Hepatocyte (in vitro differentiated cells): ENCODE data around the gene SLC12A7. TPM values are rescaled to one million over a fixed set of nuclear protein-coding genes. Genes with fewer than 3 reads are reported as not detected.

Source experiments
- DNase-seq: peaks from one replicate; pipeline ENCODE4 v3.0.0-alpha.2; 2016; ENCODE audit warnings: low spot score
- H2AFZ ChIP-seq: fragments of 200-600 bp; sonication (generic); 2 replicates; pipeline ENCODE4 v1.6.0; 2016; ENCODE audit warnings: antibody characterized with exemption, mild to moderate bottlenecking
- H3K27ac ChIP-seq: fragments of 200-600 bp; sonication (generic); 2 replicates; pipeline ENCODE4 v1.5.1; 2016; ENCODE audit warnings: mild to moderate bottlenecking
- H3K27me3 ChIP-seq: fragments of 200-600 bp; sonication (generic); 2 replicates; pipeline ENCODE4 v1.6.1; 2016
- H3K36me3 ChIP-seq: fragments of 200-600 bp; sonication (generic); replicated peaks from 2 replicates; pipeline ENCODE4 v1.5.1; 2016; ENCODE audit warnings: low read depth; ENCODE audit not compliant: insufficient read depth
- H3K4me1 ChIP-seq: fragments of 200-600 bp; sonication (generic); 2 replicates; pipeline ENCODE4 v1.5.1; 2016; ENCODE audit warnings: mild to moderate bottlenecking, moderate library complexity; ENCODE audit not compliant: insufficient read depth
- H3K4me2 ChIP-seq: fragments of 200-600 bp; sonication (generic); 2 replicates; pipeline ENCODE4 v1.6.0; 2016
- H3K4me3 ChIP-seq: fragments of 200-600 bp; sonication (generic); 2 replicates; pipeline ENCODE4 v1.5.1; 2016; ENCODE audit warnings: mild to moderate bottlenecking
- H3K79me2 ChIP-seq: fragments of 200-600 bp; sonication (generic); 2 replicates; pipeline ENCODE4 v1.6.0; 2017; ENCODE audit warnings: mild to moderate bottlenecking
- H3K9me2 ChIP-seq: fragments of 200-600 bp; sonication (generic); replicated peaks from 2 replicates; pipeline ENCODE4 v1.6.0; 2017; ENCODE audit warnings: mild to moderate bottlenecking; ENCODE audit not compliant: insufficient read depth
- H3K9me3 ChIP-seq: fragments of 200-600 bp; sonication (generic); 2 replicates; pipeline ENCODE4 v1.5.1; 2016; ENCODE audit warnings: low read depth, mild to moderate bottlenecking
- H4K20me1 ChIP-seq: fragments of 200-600 bp; sonication (generic); 2 replicates; pipeline ENCODE4 v1.6.0; 2016; ENCODE audit warnings: mild to moderate bottlenecking; ENCODE audit not compliant: insufficient read depth, poor library complexity, severe bottlenecking
- EZH2 ChIP-seq: fragments of 200-600 bp; sonication (generic); IDR thresholded peaks from 2 replicates; pipeline ENCODE4 v1.6.1; 2016; ENCODE audit warnings: antibody characterized with exemption, mild to moderate bottlenecking, borderline replicate concordance
- EZH2phosphoT487 ChIP-seq: fragments of 200-600 bp; sonication (generic); IDR thresholded peaks from one replicate; pipeline ENCODE4 v1.6.1; 2018; ENCODE audit warnings: antibody characterized with exemption, mild to moderate bottlenecking, low read depth, moderate library complexity; ENCODE audit not compliant: unreplicated experiment, severe bottlenecking
- WGBS: methylation state at CpG from one replicate; pipeline ENCODE4 v1.1.6; 2016; ENCODE audit warnings: low lambda C conversion rate; ENCODE audit errors: missing lambda C conversion rate; 5-methylcytosine and 5-hydroxymethylcytosine counted together
- polyA plus RNA-seq: library from polyadenylated mRNA; unstranded; fragments of >200 nt; fragmentation: Nextera tagmentation; extraction: Ambion mirVana; gene quantifications from 2 replicates; pipeline ENCODE4 v1.2.1, GENCODE V29; 2016
- total RNA-seq: library from RNA; depleted of rRNA; stranded (reverse); fragments of >200 nt; gene quantifications from 2 replicates; pipeline ENCODE4 v1.2.3, GENCODE V29; 2014
- TF ChIP-seq, protein P1 (sequence below): fragments of 200-600 bp; sonication (generic); IDR thresholded peaks from 2 replicates; pipeline ENCODE4 v1.5.1; 2016; ENCODE audit warnings: antibody characterized with exemption, mild to moderate bottlenecking; ENCODE audit not compliant: poor library complexity

SLC12A7 gene
- total and polyA plus RNA-seq, 2 experiments from 2014 or later = 30.2 to 34.3 TPM

GRCh38 chr5:1007681-1008450 lies 104.0 kb downstream of the SLC12A7 start:
- H3K4me1 ChIP-seq = peaks cover 16% of the 10 kb centered on the region
- H3K27ac ChIP-seq = no peak overlapping the region
- peaks cover 26% of the 10 kb centered on the region for H3K27me3 ChIP-seq
- H3K36me3 ChIP-seq = no peaks in the 10 kb centered on the region
- DNase-seq = no peak
- no peaks in the 10 kb centered on the region for H4K20me1 ChIP-seq
- H3K4me2 ChIP-seq = no peak overlapping the region
- WGBS = 86% methylated on average over 18 of the region's 23 CpGs
- H3K9me3 ChIP-seq = no peaks in the 10 kb centered on the region
- no peaks in the 10 kb centered on the region for H3K79me2 ChIP-seq
- H3K4me3 ChIP-seq = no peak overlapping the region
- no peak overlapping the region for H2AFZ ChIP-seq
- H3K9me2 ChIP-seq = no peaks in the 10 kb centered on the region
- TF ChIP-seq EZH2phosphoT487 (no peak), EZH2 (no peak)
- TF ChIP-seq, protein P1, sequence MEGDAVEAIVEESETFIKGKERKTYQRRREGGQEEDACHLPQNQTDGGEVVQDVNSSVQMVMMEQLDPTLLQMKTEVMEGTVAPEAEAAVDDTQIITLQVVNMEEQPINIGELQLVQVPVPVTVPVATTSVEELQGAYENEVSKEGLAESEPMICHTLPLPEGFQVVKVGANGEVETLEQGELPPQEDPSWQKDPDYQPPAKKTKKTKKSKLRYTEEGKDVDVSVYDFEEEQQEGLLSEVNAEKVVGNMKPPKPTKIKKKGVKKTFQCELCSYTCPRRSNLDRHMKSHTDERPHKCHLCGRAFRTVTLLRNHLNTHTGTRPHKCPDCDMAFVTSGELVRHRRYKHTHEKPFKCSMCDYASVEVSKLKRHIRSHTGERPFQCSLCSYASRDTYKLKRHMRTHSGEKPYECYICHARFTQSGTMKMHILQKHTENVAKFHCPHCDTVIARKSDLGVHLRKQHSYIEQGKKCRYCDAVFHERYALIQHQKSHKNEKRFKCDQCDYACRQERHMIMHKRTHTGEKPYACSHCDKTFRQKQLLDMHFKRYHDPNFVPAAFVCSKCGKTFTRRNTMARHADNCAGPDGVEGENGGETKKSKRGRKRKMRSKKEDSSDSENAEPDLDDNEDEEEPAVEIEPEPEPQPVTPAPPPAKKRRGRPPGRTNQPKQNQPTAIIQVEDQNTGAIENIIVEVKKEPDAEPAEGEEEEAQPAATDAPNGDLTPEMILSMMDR = no peak

DNA sequence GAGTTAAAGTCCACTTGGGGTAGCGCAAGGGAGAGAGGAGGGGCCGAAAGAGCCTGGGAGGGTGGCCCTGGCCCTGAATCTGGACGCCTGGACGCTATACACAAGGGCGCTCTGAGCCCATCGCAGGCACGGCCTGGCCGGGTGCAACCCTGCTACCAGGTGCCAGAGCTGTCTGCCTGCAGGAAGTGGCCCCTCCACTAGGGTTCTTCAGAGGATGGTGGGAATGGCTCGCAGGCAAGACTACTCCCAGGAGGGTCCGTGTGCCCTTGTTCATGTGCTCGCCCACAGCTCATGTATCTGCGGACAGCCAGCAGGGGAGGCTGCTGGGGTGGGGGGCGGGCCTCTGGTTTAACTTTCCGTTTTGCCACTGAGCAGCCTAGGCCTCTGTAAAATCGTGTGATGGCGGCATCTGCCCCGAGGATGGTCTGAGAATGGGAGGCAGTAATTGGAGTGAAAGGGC lies 104.6 kb downstream of the SLC12A7 start:
- Histone ChIP-seq H3K9me3 (no peaks in the 10 kb centered on the region), H3K4me2 (no peak overlapping the region), H3K4me1 (peaks cover 16% of the 10 kb centered on the region), H3K27ac (no peak overlapping the region), H3K36me3 (no peaks in the 10 kb centered on the region), H3K27me3 (peaks cover 26% of the 10 kb centered on the region), H4K20me1 (no peaks in the 10 kb centered on the region), H3K9me2 (no peaks in the 10 kb centered on the region), H3K4me3 (no peak overlapping the region), H2AFZ (no peak overlapping the region), H3K79me2 (no peaks in the 10 kb centered on the region)
- WGBS = 85% methylated on average over 15 of the region's 17 CpGs
- TF ChIP-seq EZH2 (no peak), EZH2phosphoT487 (no peak)
- TF ChIP-seq, protein P1 = no peak
- no peak for DNase-seq

- Histone ChIP-seq H3K9me3 (no peaks in the 10 kb centered on the region), H3K9me2 (no peaks in the 10 kb centered on the region), H3K4me3 (no peak overlapping the region), H3K4me2 (no peak overlapping the region), H3K4me1 (peaks cover 16% of the 10 kb centered on the region), H4K20me1 (no peaks in the 10 kb centered on the region), H3K79me2 (no peaks in the 10 kb centered on the region), H2AFZ (no peak overlapping the region), H3K27ac (no peak overlapping the region), H3K27me3 (peaks cover 26% of the 10 kb centered on the region), H3K36me3 (no peaks in the 10 kb centered on the region)
- TF ChIP-seq, protein P1 = no peak
- TF ChIP-seq EZH2phosphoT487 (no peak), EZH2 (no peak)
- WGBS = 88% methylated on average over 5 of the region's 5 CpGs
- no peak for DNase-seq
Measured at GRCh38 chr5:1006656-1007071, 105.2 kb downstream of the SLC12A7 start.
